IMR-90 (cell line): ENCODE measurements around the gene MRPL1. TPM values are rescaled to one million over a fixed set of nuclear protein-coding genes. Genes with fewer than 3 reads are reported as not detected.
A peak's percentile ranks its signal among the peaks of the same experiment; 100 is the strongest.

ENCODE experiments used
- ATAC-seq: fragments of 200-7000 bp; cut with Tn5 transposase; 2 replicates; pipeline ENCODE4 v1.9.1; 2020; ENCODE audit warnings: low read depth, mild to moderate bottlenecking, moderate library complexity
- BruUV-seq: library from RNA; stranded (reverse); fragments of 400-500 nt; replicated peaks from 2 replicates; lab custom pipeline; 2021; lab: Mats Ljungman, UMichigan
- CTCF ChIA-PET: fragments of 300-600 bp; formaldehyde crosslinking; extraction: SDS; loops from one replicate; lab custom pipeline; 2021; ENCODE audit warnings: antibody characterized with exemption; lab: Yijun Ruan, JAX
- POLR2A ChIA-PET: fragments of 300-600 bp; sonication (Branson Sonifier 250); formaldehyde crosslinking; loops from one replicate; lab custom pipeline; 2022; ENCODE audit warnings: antibody characterized with exemption; ENCODE audit not compliant: unreplicated experiment; lab: Charles Lee
- DNase-seq: peaks from one replicate; pipeline ENCODE4 v3.0.0; 2013
- H2AFZ ChIP-seq: replicated peaks from 2 replicates; pipeline ENCODE3; 2013; ENCODE audit warnings: low read length, mild to moderate bottlenecking; ENCODE audit not compliant: poor library complexity
- H2AK5ac ChIP-seq: 2 replicates; pipeline ENCODE4 v1.6.1; 2013; ENCODE audit warnings: low read depth, low read length, inconsistent platforms
- H2AK9ac ChIP-seq: replicated peaks from 2 replicates; pipeline ENCODE3; 2013; ENCODE audit warnings: mild to moderate bottlenecking, low read depth, low read length, moderate library complexity; ENCODE audit not compliant: poor library complexity
- H2BK120ac ChIP-seq: 2 replicates; pipeline ENCODE4 v1.6.1; 2013; ENCODE audit warnings: low read depth, low read length, inconsistent platforms
- H2BK15ac ChIP-seq: 3 replicates; pipeline ENCODE4 v1.6.1; 2013; ENCODE audit warnings: low read depth, low read length, inconsistent platforms
- H2BK20ac ChIP-seq: 2 replicates; pipeline ENCODE4 v1.6.1; 2013; ENCODE audit warnings: low read depth, mild to moderate bottlenecking, inconsistent platforms, low read length, moderate library complexity
- H2BK5ac ChIP-seq: 2 replicates; pipeline ENCODE4 v1.6.1; 2013; ENCODE audit warnings: mild to moderate bottlenecking, low read depth, low read length, inconsistent platforms; ENCODE audit not compliant: poor library complexity, severe bottlenecking
- H3K14ac ChIP-seq: replicated peaks from 2 replicates; pipeline ENCODE4 v1.6.1; 2013; ENCODE audit warnings: low read depth, low read length, inconsistent platforms
- H3K18ac ChIP-seq: 2 replicates; pipeline ENCODE4 v1.6.1; 2013; ENCODE audit warnings: low read depth, low read length, control low read depth
- H3K23ac ChIP-seq: 2 replicates; pipeline ENCODE4 v1.6.1; 2013; ENCODE audit warnings: low read depth, low read length, inconsistent platforms
- H3K27ac ChIP-seq: 2 replicates; pipeline ENCODE4 v1.5.1; 2013; ENCODE audit warnings: mild to moderate bottlenecking, control low read depth, low read length; ENCODE audit not compliant: insufficient read depth
- H3K27me3 ChIP-seq: 2 replicates; pipeline ENCODE4 v1.6.1; 2013; ENCODE audit warnings: low read length; ENCODE audit not compliant: control insufficient read depth, insufficient read depth
- H3K36me3 ChIP-seq: 2 replicates; pipeline ENCODE4 v1.6.1; 2013; ENCODE audit warnings: low read length, mixed read lengths; ENCODE audit not compliant: control insufficient read depth, insufficient read depth
- H3K4ac ChIP-seq: 2 replicates; pipeline ENCODE4 v1.6.1; 2013; ENCODE audit warnings: low read depth, low read length, inconsistent platforms
- H3K4me1 ChIP-seq: 2 replicates; pipeline ENCODE4 v1.6.1; 2013; ENCODE audit warnings: low read length, mixed read lengths; ENCODE audit not compliant: control insufficient read depth, insufficient read depth
- H3K4me2 ChIP-seq: 2 replicates; pipeline ENCODE4 v1.6.1; 2013; ENCODE audit warnings: low read depth, mild to moderate bottlenecking, control low read depth, low read length, moderate library complexity
- H3K4me3 ChIP-seq: 2 replicates; pipeline ENCODE4 v1.5.1; 2013; ENCODE audit warnings: low read depth, mild to moderate bottlenecking, control low read depth, low read length, moderate library complexity; ENCODE audit not compliant: insufficient read depth
- H3K56ac ChIP-seq: 2 replicates; pipeline ENCODE4 v1.6.1; 2013; ENCODE audit warnings: low read length, inconsistent platforms; ENCODE audit not compliant: insufficient read depth; ENCODE audit errors: extremely low read depth
- H3K79me1 ChIP-seq, 2 experiments: 2 replicates each; pipeline ENCODE4 v1.6.1; 2013; ENCODE audit warnings: low read length in 2 of 2, inconsistent platforms in 1 of 2, low read depth in 1 of 2
- H3K9ac ChIP-seq: 2 replicates; pipeline ENCODE4 v1.6.1; 2013; ENCODE audit warnings: low read depth, low read length, control low read depth
- H3K9me1 ChIP-seq: 2 replicates; pipeline ENCODE4 v1.6.1; 2013; ENCODE audit warnings: low read length, inconsistent platforms; ENCODE audit not compliant: insufficient read depth
- H3K9me3 ChIP-seq: 2 replicates; pipeline ENCODE4 v1.6.1; 2013; ENCODE audit warnings: low read length; ENCODE audit not compliant: control insufficient read depth, insufficient read depth
- H4K20me1 ChIP-seq: 2 replicates; pipeline ENCODE4 v1.6.1; 2013; ENCODE audit warnings: low read length, inconsistent platforms; ENCODE audit not compliant: insufficient read depth
- H4K5ac ChIP-seq: 2 replicates; pipeline ENCODE4 v1.6.1; 2013; ENCODE audit warnings: mild to moderate bottlenecking, low read depth, low read length, control low read depth
- H4K8ac ChIP-seq, 2 experiments: 2 replicates each; pipeline ENCODE4 v1.6.1; 2013; ENCODE audit warnings: low read depth in 2 of 2, low read length in 2 of 2, control low read depth in 1 of 2, inconsistent platforms in 1 of 2
- H4K91ac ChIP-seq: 2 replicates; pipeline ENCODE4 v1.6.1; 2013; ENCODE audit warnings: low read depth, low read length, inconsistent platforms; ENCODE audit not compliant: insufficient read depth
- CHD1 ChIP-seq: IDR thresholded peaks from 2 replicates; pipeline ENCODE4 v1.6.1; 2012; ENCODE audit warnings: low read depth, low read length, improper control_type of control experiment
- MXI1 ChIP-seq: IDR thresholded peaks from 2 replicates; pipeline ENCODE4 v1.6.1; 2012; ENCODE audit warnings: low read depth, mild to moderate bottlenecking, low read length, moderate library complexity, borderline replicate concordance
- NFE2L2 ChIP-seq: fragments of 150-350 bp; IDR thresholded peaks from 2 replicates; pipeline ENCODE4 v1.6.1; 2016; ENCODE audit warnings: low read depth, mild to moderate bottlenecking, low read length
- SMC3 ChIP-seq: fragments of 150-350 bp; IDR thresholded peaks from 2 replicates; pipeline ENCODE4 v1.6.1; 2016; ENCODE audit warnings: low read depth, mild to moderate bottlenecking, antibody characterized with exemption, low read length, moderate library complexity
- dilution Hi-C: fragments of 300-500 bp; cut with HindIII; formaldehyde crosslinking; loops from one replicate; pipeline ENCODE4 v1.14.3; 2018; ENCODE audit warnings: low sequenced_read_pairs; ENCODE audit not compliant: unreplicated experiment
- in situ Hi-C: fragments of 300-500 bp; cut with MboI; formaldehyde crosslinking; loops from 3 replicates; pipeline ENCODE4 v1.14.3; 2019; ENCODE audit warnings: low sequenced_read_pairs, inconsistent platforms, mixed read lengths
- intact Hi-C: fragments of 100-400 bp; cut with micrococcal nuclease; formaldehyde crosslinking; loops from 2 replicates; pipeline ENCODE4 v1.10.0; 2022
- polyA plus RNA-seq, 3 experiments: library from polyadenylated mRNA; depleted of rRNA; stranded (reverse); fragments of >200 nt; gene quantifications; 2 replicates each; pipeline ENCODE4 v1.2.3, GENCODE V29; 2012; ENCODE audit warnings: low replicate concordance in 1 of 3
- total RNA-seq: library from RNA; depleted of rRNA; stranded (reverse); fragments of >200 nt; gene quantifications from 2 replicates; pipeline ENCODE4 v1.2.3, GENCODE V29; 2012
- TF ChIP-seq, protein P1 (sequence below): conservative IDR thresholded peaks from 2 replicates; pipeline ENCODE4 v1.5.1; 2012; ENCODE audit warnings: mild to moderate bottlenecking, low read depth, low read length, improper control_type of control experiment

The MRPL1 gene
- total and polyA plus RNA-seq, 2 of the 4 experiments (the other 2 are of a cell fraction), result 13.4 to 22.5 TPM

DNA sequence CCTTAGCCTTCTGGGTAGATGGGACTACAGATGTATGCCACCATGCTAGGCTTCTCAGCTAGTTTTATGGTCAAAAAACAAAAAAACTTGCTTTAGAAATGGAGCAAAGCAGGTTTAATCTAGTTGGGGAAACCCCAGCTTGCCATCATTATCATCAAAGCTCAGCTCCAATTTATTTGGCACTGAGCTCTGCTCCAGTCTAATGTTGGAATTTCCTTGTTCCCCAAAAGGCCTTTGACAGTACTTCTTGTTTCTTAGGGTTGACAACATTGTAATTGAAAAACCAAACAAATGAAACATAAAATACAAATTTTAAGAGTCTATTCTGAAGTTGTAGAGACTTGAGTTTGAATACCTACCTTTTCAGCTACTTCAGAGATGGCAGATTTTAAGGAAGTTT lies 48.0 kb downstream of the MRPL1 start:
- ATAC-seq, result peak; percentile 40
- intact Hi-C loops (no loop called here), in situ Hi-C loops (no loop called here), dilution Hi-C loops (no loop called here)
- Histone ChIP-seq H3K23ac (no peak overlapping the region), H3K14ac (no peak overlapping the region), H3K27ac (no peak overlapping the region), H4K20me1 (no peaks in the 10 kb centered on the region), H3K9me3 (no peaks in the 10 kb centered on the region), H3K79me1 (no peaks in the 10 kb centered on the region), H4K5ac (no peak overlapping the region; the same call in 1 of the 2 replicates), H4K91ac (peak overlapping the region; percentile 2; the same call in 1 of the 2 replicates), H2AK9ac (no peak overlapping the region), H3K4me1 (no peaks in the 10 kb centered on the region), H2BK15ac (no peak overlapping the region), H4K8ac (peak overlapping the region in 1 of 2 experiments; percentile 63; a peak in 2 of 4 replicates), H3K4me2 (no peak overlapping the region), H2AK5ac (no peak overlapping the region), H2AFZ (no peak overlapping the region), H3K4me3 (no peak overlapping the region), H3K56ac (peak overlapping the region; percentile 28; the same call in 1 of the 2 replicates), H2BK5ac (peak overlapping the region; percentile 66), H3K36me3 (peaks cover 4% of the 10 kb centered on the region; the same call in 1 of the 2 replicates), H2BK120ac (peak overlapping the region; percentile 42; the same call in 1 of the 2 replicates), H3K27me3 (no peaks in the 10 kb centered on the region), H3K4ac (no peak overlapping the region), H3K9me1 (peaks cover 6% of the 10 kb centered on the region; the same call in 1 of the 2 replicates), H2BK20ac (no peak overlapping the region), H3K18ac (peak overlapping the region; percentile 86; the same call in 1 of the 2 replicates), H3K9ac (no peak overlapping the region)
- TF ChIP-seq MXI1 (no peak), CHD1 (no peak), NFE2L2 (no peak), SMC3 (no peak)
- TF ChIP-seq, protein P1, sequence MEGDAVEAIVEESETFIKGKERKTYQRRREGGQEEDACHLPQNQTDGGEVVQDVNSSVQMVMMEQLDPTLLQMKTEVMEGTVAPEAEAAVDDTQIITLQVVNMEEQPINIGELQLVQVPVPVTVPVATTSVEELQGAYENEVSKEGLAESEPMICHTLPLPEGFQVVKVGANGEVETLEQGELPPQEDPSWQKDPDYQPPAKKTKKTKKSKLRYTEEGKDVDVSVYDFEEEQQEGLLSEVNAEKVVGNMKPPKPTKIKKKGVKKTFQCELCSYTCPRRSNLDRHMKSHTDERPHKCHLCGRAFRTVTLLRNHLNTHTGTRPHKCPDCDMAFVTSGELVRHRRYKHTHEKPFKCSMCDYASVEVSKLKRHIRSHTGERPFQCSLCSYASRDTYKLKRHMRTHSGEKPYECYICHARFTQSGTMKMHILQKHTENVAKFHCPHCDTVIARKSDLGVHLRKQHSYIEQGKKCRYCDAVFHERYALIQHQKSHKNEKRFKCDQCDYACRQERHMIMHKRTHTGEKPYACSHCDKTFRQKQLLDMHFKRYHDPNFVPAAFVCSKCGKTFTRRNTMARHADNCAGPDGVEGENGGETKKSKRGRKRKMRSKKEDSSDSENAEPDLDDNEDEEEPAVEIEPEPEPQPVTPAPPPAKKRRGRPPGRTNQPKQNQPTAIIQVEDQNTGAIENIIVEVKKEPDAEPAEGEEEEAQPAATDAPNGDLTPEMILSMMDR, result no peak
- CTCF ChIA-PET, result no interaction called here
- no TSS peak for BruUV-seq
- POLR2A ChIA-PET, result no interaction called here
- no peak for DNase-seq
